ENCODE results near the gene SAT1.

DNA sequence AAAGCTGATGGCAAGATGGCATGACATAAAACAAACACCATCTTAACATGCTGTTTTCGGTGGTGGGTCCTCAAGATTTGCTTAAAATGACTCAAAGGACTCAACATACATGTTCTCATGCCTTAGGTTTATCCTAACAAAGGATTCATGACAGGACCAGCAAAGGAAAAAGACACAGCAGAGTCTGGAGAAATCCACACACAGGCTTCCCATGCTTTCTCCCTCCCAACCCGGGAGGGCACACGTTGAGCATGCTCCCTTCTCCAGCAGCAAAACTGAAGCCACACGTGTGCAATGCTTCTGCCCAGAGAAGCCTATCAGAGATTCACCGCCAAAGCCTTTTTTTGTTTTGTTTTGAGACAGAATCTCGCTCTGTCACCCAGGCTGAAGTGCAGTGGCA, 39.9 kb downstream of the SAT1 start:
- TF ChIP-seq CTCF (IDR thresholded peaks at IDR 0.05) (no peak), POLR2A (IDR thresholded peaks at IDR 0.05) (no peak)
